Measurements from ENCODE around the gene TMEM258. TPM values are rescaled to one million over a fixed set of nuclear protein-coding genes. Genes with fewer than 3 reads are reported as not detected.
A peak's percentile ranks its signal among the peaks of the same experiment; 100 is the strongest.

TMEM258 gene
- 116 and 161 TPM in 2 replicates for total RNA-seq

GRCh38 chr11:61792310-61793082 is at the start of gene TMEM258, which contains the start of gene FEN1:
Gene TMEM258 (minus strand): TSS chr11:61792599. CDS start chr11:61792558, 41 bp downstream.
Gene FEN1 (plus strand): TSS chr11:61792911. CDS start chr11:61795362, 2,451 bp downstream.
- peak; percentile 96 to 97 for DNase-seq (ENCODE audit: low read depth in 2 of 2)

- no peak for DNase-seq (ENCODE audit: low read depth in 2 of 2)
Observed at GRCh38 chr11:61841636-61842527, 49.5 kb upstream of the TMEM258 start.

DNA sequence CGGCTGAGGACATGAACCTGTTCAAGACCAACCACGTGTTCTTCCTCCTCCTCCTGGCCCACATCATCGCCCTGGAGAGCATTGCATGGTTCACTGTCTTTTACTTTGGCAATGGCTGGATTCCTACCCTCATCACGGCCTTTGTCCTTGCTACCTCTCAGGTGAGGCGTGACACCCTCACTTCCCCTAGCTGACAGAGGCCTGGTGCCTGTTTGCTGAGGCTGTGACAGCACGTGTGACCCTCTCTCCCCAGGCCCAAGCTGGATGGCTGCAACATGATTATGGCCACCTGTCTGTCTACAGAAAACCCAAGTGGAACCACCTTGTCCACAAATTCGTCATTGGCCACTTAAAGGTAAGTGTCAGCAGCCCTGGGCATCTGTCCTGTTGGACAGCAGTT is 48.0 kb upstream of the TMEM258 start:
- no peak for DNase-seq (ENCODE audit: low read depth in 2 of 2)

- DNase-seq (ENCODE audit: low read depth in 2 of 2), result no peak
Observed at GRCh38 chr11:61839742-61840141, 47.3 kb upstream of the TMEM258 start.

GRCh38 chr11:61838921-61839320 is 46.5 kb upstream of the TMEM258 start:
- DNase-seq (ENCODE audit: low read depth in 2 of 2), result no peak

DNA sequence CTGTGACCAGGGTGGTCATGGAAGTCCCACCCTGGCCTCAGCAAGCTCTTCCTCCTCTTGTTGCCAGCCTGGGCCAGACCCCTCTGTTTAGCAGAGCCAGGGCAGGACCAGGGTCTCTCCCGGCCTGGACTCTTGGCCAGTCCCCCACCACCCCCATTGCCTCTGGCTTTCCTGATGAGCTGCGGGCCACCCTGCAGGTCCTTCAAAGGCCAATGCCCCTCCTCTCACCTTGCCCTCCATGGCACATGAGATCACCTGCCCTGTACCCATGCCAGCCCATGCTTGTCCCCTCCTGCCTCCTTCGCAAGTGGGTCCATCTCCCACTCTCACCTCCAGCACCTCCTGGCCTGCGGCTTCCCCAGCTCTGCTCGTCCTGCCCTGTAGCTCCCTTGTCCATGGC is 46.1 kb upstream of the TMEM258 start:
- DNase-seq (ENCODE audit: low read depth in 2 of 2), result no peak

GRCh38 chr11:61837411-61838005 is 45.1 kb upstream of the TMEM258 start:
- DNase-seq (ENCODE audit: low read depth in 2 of 2), result no peak

DNA sequence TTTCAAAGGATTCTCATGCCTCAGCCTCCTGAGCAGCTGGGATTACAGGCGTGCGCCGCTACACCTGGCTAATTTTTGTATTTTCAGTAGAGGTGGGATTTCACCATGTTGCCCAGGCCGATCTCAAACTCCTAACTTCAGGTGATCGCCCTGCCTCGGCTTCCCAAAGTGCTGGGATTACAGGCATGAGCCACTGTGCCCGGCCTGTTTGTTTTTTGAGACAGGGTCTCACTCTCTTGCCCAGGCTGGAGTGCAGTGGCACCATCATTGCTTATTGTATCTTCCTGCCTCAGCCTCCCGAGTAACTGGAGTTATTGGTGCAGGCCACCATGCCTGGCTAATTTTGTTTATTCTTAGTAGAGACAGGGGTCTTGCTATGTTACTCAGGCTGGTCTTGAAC is 43.8 kb upstream of the TMEM258 start:
- DNase-seq (ENCODE audit: low read depth in 2 of 2), result no peak

GRCh38 chr11:61834278-61835048 is 42.1 kb upstream of the TMEM258 start:
- DNase-seq (ENCODE audit: low read depth in 2 of 2), result peak; percentile 12 to 83

DNA sequence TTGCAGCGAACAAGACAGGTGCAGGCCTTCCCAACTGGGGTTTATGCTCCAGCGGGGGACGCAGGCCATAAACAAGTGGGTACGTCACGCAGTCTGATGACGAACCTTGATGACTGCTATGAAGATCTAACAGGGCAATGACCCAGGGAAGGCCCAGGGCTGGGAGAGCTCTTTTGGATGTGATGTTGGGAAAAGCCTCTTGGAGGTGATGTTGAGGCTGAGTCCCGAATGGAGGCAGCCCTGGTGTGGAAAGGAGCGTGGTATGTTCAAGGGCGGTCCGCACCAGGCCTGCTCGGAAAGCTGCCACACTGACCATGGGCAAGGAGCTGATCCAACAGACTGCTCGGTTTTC is 41.5 kb upstream of the TMEM258 start:
- DNase-seq (ENCODE audit: low read depth in 2 of 2), result no peak

DNA sequence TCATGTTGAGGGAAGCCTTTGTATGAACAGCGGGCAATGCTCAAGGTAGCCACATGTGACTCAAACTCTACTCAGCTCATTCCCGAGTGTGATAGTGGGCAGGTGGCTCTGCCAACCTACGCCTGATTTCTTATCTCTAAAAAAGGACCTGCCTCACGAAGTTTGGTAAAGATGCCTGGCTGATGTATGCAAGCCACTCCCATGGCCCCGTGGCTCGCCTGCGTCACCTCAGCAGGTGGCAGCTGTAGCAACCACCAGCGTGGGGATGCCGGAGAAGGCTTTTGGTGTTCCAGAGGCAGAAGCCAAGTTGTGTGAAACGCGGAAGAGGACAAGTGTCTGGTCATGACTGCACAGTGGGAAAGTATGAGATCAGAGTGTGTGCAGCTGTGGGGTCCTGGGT is 41.1 kb upstream of the TMEM258 start:
- no peak for DNase-seq (ENCODE audit: low read depth in 2 of 2)

DNA sequence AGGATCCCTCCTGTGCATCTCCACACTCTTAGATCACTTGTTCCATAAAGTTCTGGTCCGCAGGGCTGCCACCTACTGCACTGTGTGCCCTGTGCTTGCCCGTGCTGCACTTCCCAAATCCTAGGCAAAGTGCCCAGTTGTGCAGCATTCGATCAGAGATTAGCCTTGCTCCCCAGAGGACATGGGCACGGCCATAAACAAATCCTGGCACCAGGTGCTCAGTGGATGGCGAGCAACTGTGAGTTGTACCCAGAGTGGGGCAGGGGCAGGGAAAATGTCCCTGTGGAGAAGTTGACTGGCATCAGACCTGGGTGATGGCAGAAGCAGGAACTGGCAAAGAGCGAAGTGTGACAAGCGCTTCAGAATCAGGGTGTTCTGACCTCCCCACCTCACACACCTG is 40.4 kb upstream of the TMEM258 start:
- no peak for DNase-seq (ENCODE audit: low read depth in 2 of 2)

- DNase-seq (ENCODE audit: low read depth in 2 of 2), result no peak
Observed at GRCh38 chr11:61832207-61832606, 39.8 kb upstream of the TMEM258 start.

DNA sequence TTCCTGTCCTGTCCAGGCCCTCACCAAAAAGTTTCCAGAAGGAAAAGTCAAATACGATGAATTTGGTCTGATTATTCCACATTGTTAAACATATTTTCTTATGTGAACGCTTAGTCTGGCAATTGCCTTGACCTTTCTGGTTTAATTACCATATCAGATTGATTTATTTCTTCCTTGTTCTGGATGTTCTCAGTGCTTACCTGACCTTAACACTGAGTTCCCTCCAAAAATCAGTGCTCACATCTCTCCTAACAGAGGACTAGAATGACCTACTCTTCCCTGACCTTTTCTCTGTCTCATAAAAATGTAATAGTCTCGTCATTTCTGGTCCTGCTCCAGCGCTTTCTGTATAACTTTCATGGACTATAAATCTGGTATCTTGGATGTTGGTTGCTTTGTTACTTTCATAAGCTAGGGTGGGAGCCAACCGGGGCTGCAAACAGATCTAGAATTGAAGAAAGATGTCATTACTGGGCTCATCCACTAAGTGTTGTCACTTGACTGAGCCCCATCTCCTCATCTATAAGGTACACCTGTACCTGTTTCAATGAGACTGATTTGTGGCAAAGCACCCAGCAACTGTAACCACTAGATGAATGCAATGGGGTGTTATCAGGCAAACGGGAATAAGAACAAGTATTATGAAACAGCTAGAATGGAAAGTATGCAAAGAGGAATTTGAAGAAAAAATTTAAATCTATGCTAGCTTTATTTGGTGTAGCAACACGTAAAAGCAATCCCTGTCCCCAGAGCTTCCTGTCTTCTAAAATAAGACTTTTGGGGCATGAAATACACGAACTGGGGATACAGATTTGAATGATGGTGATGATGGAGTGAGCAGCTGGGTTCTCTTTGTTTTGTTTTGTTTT is 38.1 kb upstream of the TMEM258 start:
- no peak for DNase-seq (ENCODE audit: low read depth in 2 of 2)

GRCh38 chr11:61829806-61830205 is 37.4 kb upstream of the TMEM258 start:
- DNase-seq (ENCODE audit: low read depth in 2 of 2), result no peak

GRCh38 chr11:61828629-61829407 is 36.4 kb upstream of the TMEM258 start:
- peak; percentile 17 to 35 for DNase-seq (ENCODE audit: low read depth in 2 of 2)

DNA sequence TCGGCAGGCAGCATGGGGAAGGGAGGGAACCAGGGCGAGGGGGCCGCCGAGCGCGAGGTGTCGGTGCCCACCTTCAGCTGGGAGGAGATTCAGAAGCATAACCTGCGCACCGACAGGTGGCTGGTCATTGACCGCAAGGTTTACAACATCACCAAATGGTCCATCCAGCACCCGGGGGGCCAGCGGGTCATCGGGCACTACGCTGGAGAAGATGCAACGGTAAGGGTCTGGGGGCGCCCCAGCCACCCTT is 35.9 kb upstream of the TMEM258 start:
- DNase-seq (ENCODE audit: low read depth in 2 of 2), result no peak

GRCh38 chr11:61827571-61828378 is 35.4 kb upstream of the TMEM258 start, which contains the start of gene FADS2:
Gene FADS2 (plus strand): TSS chr11:61828300. CDS start chr11:61828391, 91 bp downstream.
- peak; percentile 86 to 88 for DNase-seq (ENCODE audit: low read depth in 2 of 2)
